GM23248 (cell line): ENCODE measurements around the gene GABRA4.

Experiments
- EZH2 ChIP-seq: fragments of 200-600 bp; sonication (generic); IDR thresholded peaks from 2 replicates; pipeline ENCODE4 v1.6.1; 2018; ENCODE audit warnings: antibody characterized with exemption, mild to moderate bottlenecking; ENCODE audit not compliant: insufficient read depth, poor library complexity, severe bottlenecking
- EZH2phosphoT487 ChIP-seq: fragments of 200-600 bp; sonication (generic); IDR thresholded peaks from 2 replicates; pipeline ENCODE4 v1.6.1; 2018; ENCODE audit warnings: antibody characterized with exemption, moderate library complexity, mild to moderate bottlenecking, low read depth; ENCODE audit not compliant: insufficient read depth

DNA sequence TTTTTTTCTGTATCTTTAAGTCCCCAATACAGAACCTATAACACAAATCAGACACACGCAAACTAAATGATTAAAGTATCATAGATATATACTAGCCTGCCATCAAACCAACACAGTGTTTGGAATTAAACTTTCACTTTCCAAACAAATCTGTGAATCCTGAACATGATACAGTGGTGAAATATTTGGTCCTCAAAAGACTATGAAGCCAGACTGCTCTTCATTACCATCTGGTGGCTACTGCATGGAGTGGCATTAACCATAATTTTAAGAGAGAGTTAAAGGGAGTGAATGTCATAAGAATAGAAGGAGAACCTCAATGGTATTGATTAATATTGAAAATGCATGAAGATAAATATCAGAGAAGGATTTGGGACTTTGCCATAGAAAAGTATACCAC lies 9.2 kb upstream of the GABRA4 start:
- TF ChIP-seq EZH2 (no peak), EZH2phosphoT487 (no peak)
